NCI-H187 (cell line): Measurements from ENCODE around the gene THSD7B.
"Not testable (repeated sequence)": the region's sequence is repeated elsewhere in the genome, so short reads cannot be mapped to it uniquely, and the experiment has no call there.

Source experiments
- DNase-seq, 2 experiments: peaks; one replicate each; lab custom pipeline; 2025; lab: John Stamatoyannopoulos, UW

The THSD7B gene

DNA sequence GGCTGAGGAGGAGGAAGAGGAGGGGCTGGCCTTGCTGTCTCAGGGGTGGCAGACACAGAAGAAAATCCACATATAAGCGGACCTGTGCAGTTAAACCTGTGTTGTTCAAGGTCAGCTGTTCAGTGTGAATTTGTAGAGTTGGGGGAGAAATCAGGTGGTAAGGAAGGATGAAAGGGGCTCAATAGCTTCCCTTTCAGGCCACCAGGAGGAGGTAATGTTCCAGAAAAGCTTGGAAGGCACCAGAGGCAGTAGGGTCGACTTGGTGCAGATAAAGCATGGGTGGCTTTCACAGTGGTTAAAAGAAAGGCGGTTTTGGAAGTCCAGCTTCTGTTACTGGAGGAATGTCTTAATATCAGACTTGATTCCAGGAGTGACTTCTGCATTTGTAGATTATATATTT, 167.4 kb downstream of the THSD7B start:
- DNase-seq = peak; percentile 0 to 3

DNA sequence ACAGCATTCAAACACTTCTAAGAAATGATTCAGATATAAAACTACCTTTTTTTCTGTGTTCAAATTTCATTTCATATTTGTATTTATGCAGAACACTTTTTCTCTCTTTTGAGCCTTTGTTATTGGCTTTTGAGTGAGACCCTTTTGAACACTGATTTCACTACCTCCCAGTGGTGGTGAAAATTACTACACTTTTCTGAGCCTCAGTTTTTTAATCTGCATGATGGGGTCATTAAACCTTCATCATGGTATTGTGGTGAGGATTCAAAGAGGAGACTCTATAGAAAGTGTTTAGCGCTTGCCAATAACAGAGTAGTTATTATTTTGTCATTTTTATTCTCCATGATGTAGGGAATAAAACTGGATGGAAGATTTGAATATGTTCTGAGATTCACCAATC, 169.8 kb downstream of the THSD7B start:
- DNase-seq = no peak

DNA sequence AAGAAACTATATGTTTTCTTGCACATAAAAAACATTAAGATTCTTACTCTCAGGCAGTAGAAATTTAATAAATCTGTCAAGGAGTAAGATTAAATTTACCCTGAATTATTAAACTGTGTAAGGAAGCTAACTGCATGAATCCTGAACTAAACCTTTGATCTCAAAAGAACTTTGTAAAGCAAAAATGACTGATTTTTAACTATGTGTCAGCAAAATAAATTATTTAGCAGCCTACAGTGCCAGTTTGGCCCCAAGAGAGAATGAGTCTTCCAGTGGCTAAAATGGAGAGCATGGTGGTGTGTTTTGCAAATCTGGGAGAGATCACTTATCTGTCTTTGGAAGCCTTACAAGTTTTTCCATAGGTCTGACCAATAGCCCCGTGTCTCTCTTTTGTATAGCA, 190.7 kb downstream of the THSD7B start:
- no peak for DNase-seq

- no peak for DNase-seq
Measured at GRCh38 chr2:136957044-136957443, 191.7 kb downstream of the THSD7B start.

GRCh38 chr2:136962105-136962725, 196.9 kb downstream of the THSD7B start:
- no peak for DNase-seq

- DNase-seq = no peak
Measured at GRCh38 chr2:136966485-136966884, 201.1 kb downstream of the THSD7B start.

DNA sequence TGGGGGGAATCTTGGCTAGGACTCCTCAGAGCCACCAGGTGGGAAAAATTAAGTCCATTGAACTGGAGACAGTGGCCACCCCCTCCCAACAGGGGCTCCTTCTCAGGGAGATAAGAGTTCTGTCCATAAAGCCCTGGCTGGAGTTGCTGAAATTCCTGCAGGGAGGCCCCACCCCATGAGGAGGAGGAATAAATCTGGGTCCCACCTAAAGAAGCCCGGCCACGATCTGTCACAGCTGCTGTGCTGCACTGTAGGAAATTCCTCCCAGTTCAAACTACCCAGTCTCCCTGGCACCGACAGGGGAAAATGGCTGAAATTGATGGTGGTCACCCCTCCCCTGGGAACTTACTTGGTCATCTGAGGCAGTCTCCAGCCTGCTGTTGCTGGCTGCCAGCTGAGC, 215.0 kb downstream of the THSD7B start:
- no peak for DNase-seq

DNA sequence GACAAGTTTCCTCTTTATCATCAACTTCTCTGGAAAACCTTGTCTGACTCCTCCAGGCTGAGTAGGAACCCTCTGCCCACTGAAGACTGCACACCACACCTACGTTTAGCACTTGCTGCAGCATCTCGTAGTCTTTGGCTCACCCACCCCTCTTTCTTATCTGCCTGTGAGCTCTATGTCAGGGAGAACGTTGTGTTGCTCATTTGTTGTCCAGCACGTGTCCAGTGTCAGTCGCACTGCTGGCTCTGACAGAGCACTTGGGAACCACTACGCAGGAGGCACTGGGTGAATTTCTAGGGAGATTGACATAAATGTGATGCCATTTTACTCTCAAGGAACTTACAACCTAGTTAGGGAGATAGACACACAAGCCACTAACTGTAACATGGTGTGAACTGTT, 216.3 kb downstream of the THSD7B start:
- DNase-seq = not testable (repeated sequence)

- no peak for DNase-seq
Measured at GRCh38 chr2:136985044-136985443, 219.7 kb downstream of the THSD7B start.

DNA sequence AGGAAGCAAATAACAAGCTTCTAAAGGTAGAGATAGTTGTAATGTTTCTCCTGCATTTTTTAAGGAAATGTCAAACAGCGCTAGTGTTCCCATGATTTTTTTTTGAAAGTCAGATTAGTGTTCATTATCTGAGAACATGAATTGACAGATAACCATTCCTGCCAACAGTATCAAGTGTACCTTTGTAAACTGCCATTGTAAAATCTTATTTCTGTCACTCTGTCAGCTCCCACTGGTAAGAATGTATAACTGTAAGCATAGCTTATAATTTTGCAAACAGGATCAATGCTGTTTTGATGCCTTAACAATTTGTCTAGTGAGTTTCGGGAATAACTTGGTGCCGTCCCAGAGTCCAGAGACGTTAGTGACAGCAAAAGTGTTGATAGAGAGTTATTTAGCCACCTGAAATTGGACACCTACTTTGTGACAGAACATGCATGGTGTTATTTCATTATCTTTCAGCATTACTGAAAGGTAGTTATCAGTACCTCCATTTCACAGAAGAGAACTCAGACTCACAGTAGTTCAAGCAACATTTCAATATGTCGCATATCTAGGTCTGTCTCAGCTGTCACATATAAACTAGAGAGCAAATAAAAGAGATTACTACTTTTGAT, 221.4 kb downstream of the THSD7B start:
- DNase-seq = no peak

DNA sequence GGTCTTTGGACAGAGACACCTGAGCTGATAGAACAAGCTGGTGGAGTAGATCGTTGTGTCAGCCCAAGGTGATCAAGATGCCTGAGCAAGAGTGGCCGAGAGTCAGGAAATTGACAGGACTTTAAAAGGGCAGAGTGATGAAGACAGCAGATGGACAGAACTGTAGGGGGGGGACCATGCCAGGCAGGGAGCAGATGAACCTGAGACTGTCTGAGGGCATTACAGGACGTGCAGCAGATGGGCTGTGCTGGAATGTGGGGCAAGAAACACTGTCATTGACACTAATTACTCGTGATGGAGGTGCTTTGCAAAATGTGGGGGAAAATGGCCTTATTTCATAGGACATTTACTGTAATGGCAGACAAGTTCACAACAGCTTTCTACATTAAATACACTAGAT, 225.0 kb downstream of the THSD7B start:
- no peak for DNase-seq

DNA sequence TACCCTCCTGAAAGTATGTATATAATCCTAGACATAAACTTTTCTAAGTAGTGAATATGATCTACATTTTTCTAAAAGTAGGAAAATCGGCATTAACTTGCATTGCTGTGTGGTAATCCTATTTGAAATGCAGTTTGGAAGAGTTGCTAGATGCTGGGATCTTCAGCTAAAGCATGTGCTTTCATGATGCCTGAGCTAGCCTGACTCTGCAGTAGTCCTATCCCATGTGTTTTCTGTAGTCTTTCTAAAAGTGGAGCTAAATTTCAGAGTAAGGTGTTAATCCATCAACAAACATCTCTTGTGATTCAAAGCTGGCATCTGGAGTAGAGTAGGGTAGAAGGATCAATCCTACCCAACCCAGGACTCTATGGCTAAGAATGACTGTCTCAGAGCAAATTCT, 229.4 kb downstream of the THSD7B start:
- DNase-seq = no peak

GRCh38 chr2:136997557-136997956, 232.2 kb downstream of the THSD7B start:
- no peak for DNase-seq

DNA sequence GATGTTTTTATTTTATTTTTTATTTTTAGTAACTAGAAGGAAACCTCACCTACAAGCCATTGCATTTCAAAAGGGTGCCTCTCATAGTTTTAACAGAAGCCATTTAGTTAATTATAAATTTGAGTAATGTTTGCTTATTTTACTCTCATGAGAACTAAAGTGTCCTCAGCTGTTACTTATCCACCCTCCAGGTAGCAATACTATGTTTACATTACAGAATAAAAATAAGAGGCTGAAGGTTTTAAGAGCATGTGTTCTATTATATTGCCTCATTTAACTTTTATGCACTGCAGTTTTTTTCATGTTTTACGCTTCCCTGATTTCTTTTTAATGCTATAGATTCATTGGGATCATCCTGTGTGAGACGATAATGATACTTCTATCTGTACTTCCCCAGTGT, 235.5 kb downstream of the THSD7B start:
- peak in 1 of 2 experiments; percentile 59 for DNase-seq

DNA sequence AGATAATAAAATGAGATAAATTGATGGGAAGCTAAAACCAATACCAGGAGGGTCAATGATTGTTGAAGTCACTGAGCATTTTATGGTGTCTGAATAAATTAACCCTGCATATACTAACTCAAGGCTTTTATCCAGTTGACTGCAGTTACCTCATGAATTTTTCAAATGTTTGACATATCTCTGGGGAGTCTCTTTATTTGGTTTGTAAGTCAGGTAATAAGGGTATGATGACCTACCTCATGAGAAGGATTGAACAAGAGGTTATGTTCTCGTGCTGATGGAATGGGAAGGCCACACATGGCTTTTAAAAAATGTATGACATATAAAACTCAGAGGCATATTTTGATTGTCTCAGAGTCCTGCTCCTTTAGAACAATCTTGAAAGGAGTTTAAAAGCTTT, 237.6 kb downstream of the THSD7B start:
- no peak for DNase-seq

DNA sequence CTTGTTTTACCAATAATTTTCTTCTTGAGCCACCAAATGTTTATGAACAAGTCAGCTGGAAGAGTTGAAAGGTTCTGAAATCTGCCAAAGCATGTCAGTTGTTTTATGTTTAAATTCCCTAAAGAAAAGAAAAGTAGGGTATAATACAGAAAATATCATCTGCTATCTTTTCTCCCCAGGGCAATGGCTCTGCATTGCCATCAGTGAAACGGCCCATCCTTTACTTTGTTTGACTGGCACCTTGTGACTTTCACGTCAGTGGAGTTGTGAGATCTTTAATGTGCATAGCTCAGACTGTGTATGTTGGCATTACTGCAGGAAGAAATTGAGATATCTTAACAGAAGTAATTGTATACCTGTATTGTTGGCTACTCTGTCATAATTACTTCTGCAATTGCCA, 239.9 kb downstream of the THSD7B start:
- no peak for DNase-seq

DNA sequence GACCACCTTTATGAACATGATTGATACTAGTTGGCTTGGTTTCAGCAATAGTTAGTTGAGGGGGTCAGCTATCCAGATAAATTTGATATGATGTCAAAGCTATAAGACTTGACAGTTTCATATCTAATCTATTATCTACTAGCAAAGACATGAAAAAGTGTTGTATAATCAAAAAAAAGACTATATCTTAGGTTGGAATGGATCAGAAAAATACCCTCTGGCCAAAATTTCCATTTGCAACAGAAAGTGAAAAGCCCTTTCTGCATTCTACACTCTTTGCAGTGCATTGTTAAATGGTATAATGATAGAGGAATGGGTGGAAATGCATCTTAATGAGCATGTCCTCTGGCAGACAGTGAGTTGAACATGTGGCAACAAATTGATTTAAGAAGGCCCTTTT, 242.6 kb downstream of the THSD7B start:
- DNase-seq = no peak

DNA sequence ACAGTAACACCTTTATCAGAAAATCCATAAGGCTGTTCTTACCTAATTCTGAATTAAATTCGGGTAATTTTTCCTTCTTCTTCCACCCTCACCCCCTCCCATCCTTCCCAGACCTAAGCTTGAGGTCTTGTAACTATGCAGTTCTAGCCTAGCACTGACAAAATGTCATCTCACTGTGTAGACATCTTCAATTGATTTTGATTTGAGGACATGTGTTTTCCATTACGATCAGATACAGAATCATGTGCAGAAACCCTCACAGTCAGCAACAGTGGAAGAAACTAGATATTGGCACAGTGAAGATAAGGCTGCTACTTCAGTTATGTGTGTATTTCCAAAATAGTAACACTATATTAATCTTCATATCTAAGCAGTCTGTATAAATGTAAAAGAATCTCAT, 244.6 kb downstream of the THSD7B start:
- no peak for DNase-seq

DNA sequence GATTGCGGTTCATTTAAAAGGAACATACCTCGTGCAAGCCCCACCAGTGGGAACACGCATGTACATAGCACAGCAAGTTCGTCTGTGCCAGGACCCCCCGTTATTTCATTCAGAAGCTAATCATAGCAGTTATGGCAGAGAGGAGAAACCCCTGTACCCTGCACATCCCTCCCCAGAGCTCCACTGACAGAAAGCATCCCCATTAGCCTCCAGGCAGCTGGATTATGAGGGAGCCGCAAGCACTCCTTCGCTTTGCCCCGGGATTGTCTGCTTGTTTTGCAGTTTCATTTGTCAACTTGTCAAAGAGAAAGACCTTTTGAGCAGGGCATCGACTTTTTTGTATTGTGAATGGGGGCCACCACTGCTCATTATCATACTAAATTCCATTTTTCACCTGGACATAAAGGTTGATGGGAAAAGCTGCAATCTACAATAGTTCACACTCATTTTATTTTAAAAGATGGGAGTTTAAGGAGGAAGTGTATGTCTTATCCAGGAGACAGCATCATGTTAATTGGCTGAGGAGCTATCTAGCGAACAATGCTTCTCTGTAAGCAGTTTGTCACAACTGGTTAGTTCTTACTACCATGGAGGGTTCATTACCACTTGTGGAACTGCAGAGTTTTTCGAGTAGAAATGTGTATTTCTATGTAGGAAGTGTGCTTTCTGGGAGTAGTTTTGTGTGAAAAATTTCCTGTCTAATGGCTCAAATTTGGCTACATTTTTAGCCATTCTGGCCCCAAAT, 255.3 kb downstream of the THSD7B start:
- DNase-seq = no peak

DNA sequence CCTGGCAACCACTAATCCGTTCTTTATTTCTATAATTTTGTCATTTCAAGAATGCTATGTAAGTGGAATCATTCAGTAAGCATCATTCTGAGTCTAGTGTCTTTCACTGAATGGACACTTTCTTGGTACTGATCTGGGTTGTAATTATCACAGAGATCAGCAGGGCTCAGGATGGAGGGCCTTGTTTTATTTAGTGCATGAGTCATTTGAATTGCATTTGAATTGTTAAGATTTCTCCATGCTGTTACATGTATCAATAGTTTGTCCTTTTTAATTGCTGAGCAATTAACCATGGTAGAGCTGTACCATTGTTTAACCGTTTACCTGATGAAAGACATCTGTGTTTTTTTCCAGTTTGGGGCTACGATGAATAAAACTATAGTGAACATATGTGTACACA, 256.4 kb downstream of the THSD7B start:
- no peak for DNase-seq

GRCh38 chr2:137023205-137023604, 257.9 kb downstream of the THSD7B start:
- DNase-seq = no peak

DNA sequence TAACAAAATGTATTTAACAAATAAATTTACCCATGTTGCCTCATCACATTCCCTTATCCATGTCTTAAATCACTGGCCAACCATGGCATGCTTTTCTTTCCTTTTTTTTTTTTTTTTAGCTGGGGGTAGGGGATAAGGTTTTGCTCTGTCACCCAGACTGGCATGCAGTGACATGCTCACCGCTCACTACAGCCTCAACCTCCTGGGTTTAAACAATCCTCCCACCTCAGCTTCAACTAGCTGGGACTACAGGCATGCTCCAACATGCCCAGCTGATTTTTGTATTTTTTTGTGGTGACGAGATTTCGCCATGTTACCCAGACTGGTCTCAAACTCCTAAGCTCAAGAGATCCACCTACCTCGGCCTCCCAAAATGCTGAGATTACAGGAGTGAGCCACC, 266.4 kb downstream of the THSD7B start:
- no peak for DNase-seq

DNA sequence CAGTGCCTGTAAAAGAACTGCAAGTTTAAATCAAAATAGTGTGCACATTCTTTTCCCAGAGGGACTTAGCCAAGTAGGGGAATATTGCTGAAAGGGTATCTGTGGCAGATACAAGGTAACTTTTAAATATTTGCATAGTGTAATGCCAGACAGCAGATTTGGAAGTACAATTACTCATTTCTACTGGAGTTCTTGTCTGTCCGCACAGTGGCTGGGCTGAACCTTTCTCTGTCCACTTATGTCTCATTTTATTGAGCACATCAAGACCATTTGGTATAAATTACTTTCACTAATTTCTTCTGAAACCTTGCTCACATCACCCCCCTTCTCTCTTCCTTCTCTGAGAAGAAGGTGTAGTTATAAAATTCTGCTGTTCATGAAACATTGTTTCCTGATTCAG, 271.3 kb downstream of the THSD7B start:
- DNase-seq = no peak
